ENCODE data around the gene PCGF1. TPM values are rescaled to one million over a fixed set of nuclear protein-coding genes. Genes with fewer than 3 reads are reported as not detected.
A peak's percentile ranks its signal among the peaks of the same experiment; 100 is the strongest.

PCGF1 gene
- total and polyA plus RNA-seq, 2 experiments from 2014 or later: 10.9 to 14.2 TPM

- peaks cover 10% of the 10 kb centered on the region for H3K36me3 ChIP-seq
- no peak overlapping the region for H3K27ac ChIP-seq
- no peaks in the 10 kb centered on the region for H3K9me3 ChIP-seq (ENCODE audit: low read depth)
- DNase-seq (ENCODE audit: low read depth in 1 of 2, low spot score in 1 of 2): no peak
- H3K4me1 ChIP-seq (ENCODE audit: low read depth): peaks cover 9% of the 10 kb centered on the region
- no peak overlapping the region for H3K4me3 ChIP-seq
- no peak for TF ChIP-seq CTCF (IDR thresholded peaks at IDR 0.05; ENCODE audit: low read depth, low read length)
- H3K27me3 ChIP-seq: peaks cover 26% of the 10 kb centered on the region
These were observed 19.2 kb upstream of the PCGF1 start for GRCh38 chr2:74526649-74527230.

GRCh38 chr2:74525717-74526648, 18.5 kb upstream of the PCGF1 start, which contains the start of gene DQX1:
DQX1 (minus strand) TSS chr2:74526231; CDS start chr2:74525729, 502 bp downstream.
- peaks cover 9% of the 10 kb centered on the region for H3K4me1 ChIP-seq (ENCODE audit: low read depth)
- no peak for TF ChIP-seq CTCF (IDR thresholded peaks at IDR 0.05; ENCODE audit: low read depth, low read length)
- no peak within 1 kb of the TSS for H3K27ac ChIP-seq
- H3K36me3 ChIP-seq: peaks cover 10% of the 10 kb centered on the region
- H3K27me3 ChIP-seq: peaks cover 34% of the 10 kb centered on the region
- no peak within 1 kb of the TSS for H3K4me3 ChIP-seq
- peak in 1 of 2 donors; percentile 44 for DNase-seq (ENCODE audit: low read depth in 1 of 2, low spot score in 1 of 2)
- H3K9me3 ChIP-seq (ENCODE audit: low read depth): no peaks in the 10 kb centered on the region

DNA sequence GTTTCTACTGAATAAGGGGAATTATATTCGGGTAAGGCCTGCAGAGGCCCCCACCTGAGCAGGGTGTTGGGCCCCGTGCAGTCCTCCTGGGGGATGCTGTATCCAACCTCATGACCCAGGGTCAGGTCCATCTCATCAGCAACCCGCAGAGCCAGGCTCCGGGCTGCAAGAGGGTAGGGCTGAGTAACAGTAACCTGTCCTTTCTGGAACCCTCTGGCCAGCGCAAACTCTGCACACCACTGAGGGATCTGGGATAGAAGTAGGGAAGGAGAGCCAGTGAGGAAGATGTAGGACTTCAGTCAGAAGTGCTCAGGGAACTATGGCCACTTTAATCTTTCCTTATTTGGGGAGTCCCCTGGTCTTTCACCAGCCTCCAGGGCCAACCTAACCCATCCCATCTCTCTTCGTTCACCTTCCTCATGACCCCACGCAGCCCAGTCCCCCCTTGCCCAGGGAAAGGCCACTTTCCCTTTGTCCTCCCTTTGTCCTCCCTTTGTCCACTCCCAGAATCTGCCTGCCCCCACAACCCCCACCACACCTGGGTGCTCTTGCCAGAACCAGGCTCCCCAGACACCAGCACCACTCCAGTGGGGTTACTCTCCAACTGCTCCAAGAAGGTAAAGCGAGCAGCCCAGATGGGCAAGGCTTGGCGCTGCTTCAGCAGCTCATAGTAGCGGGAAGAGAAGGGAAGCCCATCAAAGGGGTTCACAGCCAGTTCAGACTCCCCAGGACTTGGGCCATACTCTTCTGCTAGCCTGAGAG, 17.6 kb upstream of the PCGF1 start:
- TF ChIP-seq CTCF (IDR thresholded peaks at IDR 0.05; ENCODE audit: low read depth, low read length): no peak
- H3K4me3 ChIP-seq: no peak overlapping the region
- no peak for DNase-seq (ENCODE audit: low read depth in 1 of 2, low spot score in 1 of 2)
- peaks cover 42% of the 10 kb centered on the region for H3K27me3 ChIP-seq
- H3K36me3 ChIP-seq: peaks cover 10% of the 10 kb centered on the region
- no peak overlapping the region for H3K27ac ChIP-seq
- H3K4me1 ChIP-seq (ENCODE audit: low read depth): peaks cover 5% of the 10 kb centered on the region
- H3K9me3 ChIP-seq (ENCODE audit: low read depth): no peaks in the 10 kb centered on the region

- TF ChIP-seq CTCF (IDR thresholded peaks at IDR 0.05; ENCODE audit: low read depth, low read length): no peak
- H3K4me3 ChIP-seq: no peak overlapping the region
- H3K27ac ChIP-seq: no peak overlapping the region
- DNase-seq (ENCODE audit: low read depth in 1 of 2, low spot score in 1 of 2): no peak
- H3K9me3 ChIP-seq (ENCODE audit: low read depth): no peaks in the 10 kb centered on the region
- H3K36me3 ChIP-seq: peaks cover 10% of the 10 kb centered on the region
- H3K27me3 ChIP-seq: peaks cover 54% of the 10 kb centered on the region
- peaks cover 5% of the 10 kb centered on the region for H3K4me1 ChIP-seq (ENCODE audit: low read depth)
These were observed 16.5 kb upstream of the PCGF1 start for GRCh38 chr2:74524005-74524404.

- H3K27ac ChIP-seq: no peak overlapping the region
- H3K27me3 ChIP-seq: peaks cover 68% of the 10 kb centered on the region
- no peaks in the 10 kb centered on the region for H3K9me3 ChIP-seq (ENCODE audit: low read depth)
- TF ChIP-seq CTCF (IDR thresholded peaks at IDR 0.05; ENCODE audit: low read depth, low read length): no peak
- no peak for DNase-seq (ENCODE audit: low read depth in 1 of 2, low spot score in 1 of 2)
- H3K36me3 ChIP-seq: peaks cover 10% of the 10 kb centered on the region
- H3K4me1 ChIP-seq (ENCODE audit: low read depth): no peaks in the 10 kb centered on the region
- no peak overlapping the region for H3K4me3 ChIP-seq
These were observed 15.0 kb upstream of the PCGF1 start for GRCh38 chr2:74522516-74522915.
